ENCODE results near the gene SCYGR7.
A peak's percentile ranks its signal among the peaks of the same experiment; 100 is the strongest.
"Not testable (repeated sequence)": the region's sequence is repeated elsewhere in the genome, so short reads cannot be mapped to it uniquely, and the experiment has no call there.

The SCYGR7 gene, protein sequence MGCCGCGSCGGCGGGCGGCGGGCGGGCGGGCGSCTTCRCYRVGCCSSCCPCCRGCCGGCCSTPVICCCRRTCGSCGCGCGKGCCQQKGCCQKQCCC

DNA sequence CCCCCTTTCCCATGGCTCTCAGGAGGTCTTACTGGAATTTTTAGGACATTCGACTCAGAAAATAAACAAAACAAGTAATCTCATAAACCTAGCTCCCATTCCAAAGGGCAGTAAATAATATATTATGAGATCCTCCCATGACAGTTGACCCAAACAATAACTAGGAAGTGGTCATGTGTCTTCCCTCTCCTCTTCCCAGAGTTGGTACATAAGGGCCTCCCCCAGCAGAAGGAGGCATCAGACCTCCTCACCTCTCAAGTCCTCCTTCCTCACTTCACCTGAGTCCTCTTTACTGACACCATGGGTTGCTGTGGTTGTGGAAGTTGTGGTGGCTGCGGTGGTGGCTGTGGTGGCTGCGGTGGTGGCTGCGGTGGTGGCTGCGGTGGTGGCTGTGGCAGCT lies at the start of gene SCYGR7:
Gene SCYGR7, plus strand, starts transcription at position 301 of the 400 bp plus-strand sequence. Its CDS starts 0 bp downstream, at position 301.
- no peak for DNase-seq

DNA sequence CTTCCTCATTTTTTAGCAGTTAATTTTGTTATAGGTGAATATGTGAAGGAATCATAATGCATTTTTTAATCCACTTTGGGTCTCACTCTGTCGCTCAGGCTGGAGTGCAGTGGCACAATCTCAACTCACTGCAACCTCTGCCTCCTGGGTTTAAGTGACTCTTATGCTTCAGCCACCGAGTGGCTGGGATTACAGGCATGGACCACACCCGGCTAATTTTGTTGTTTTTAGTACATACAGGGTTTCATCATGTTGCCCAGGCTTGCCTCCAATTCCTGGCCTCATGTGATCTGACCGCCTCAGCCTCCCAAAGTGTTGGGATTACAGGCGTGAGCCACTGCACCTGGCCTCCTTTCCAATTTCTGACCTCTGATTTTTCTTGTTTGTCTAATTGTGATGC lies 43.9 kb upstream of the SCYGR7 start:
- no peak for DNase-seq

DNA sequence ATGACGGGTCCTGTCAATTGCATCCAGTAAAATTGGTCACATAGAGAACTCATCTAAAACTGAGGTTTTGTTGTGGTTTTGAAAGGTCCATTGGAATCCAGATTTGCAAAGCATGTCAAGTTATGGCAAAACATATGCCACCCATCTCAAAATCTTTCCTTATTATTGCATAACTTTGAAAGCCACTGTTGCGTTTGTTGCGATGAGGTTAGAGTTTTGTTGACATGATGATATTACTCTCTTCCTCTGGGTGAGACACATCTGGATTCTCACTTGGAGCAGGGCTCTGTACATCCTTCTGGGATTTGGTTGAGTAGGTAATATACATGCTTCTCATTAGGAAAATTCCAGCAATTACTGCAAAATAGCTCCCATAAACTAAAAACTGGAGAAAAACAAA lies 40.9 kb upstream of the SCYGR7 start:
- DNase-seq, result no peak

DNA sequence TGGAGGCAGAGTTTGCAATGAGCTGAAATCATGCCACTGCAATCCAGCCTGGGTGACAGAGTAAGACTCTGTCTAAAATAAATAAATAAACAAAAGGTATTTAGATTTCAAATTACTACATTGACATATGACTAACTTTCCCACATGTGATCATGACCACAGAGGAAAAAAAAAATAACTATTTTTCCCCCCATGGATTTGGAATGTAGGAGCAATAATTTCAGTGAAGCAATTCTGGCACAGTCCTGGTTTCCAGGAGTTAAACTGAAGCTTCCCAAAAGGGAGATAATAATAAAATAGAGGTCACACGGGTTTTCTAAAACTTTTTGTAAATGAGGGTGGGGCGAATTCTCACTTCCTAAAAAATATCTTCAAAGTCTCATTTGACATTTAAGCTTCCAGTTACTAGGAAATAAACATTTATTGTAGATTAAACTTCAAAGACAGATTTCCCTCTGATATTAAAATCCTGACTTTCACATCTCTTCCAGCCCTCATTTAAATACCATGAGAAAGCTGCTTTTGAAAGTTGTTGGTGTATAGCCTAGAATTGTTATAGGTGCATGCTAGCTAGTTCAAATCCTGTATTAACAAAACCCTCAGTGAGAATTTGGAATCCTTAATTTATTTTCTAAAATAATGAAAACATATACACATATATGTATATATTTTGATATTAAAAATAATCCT lies 31.0 kb upstream of the SCYGR7 start:
- DNase-seq, result no peak

DNA sequence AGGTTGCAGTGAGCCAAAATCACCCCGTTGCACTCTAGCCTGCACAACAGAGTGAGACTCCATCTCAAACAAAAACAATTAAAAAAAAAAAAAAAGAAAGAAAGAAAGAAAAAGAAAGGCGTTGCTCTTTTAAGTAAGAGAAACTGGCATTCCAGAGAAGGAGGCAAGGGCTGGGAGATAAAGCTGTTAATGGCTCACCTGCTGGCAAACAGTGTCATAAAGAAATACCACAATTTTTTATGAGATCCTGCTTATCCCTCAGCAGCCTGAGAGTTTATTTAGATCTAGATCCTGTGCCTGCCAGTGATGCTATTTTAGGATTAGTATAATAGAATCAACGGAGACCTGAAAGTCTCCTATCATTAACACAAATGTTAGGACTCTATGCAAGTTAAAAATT lies 26.6 kb upstream of the SCYGR7 start:
- no peak for DNase-seq

DNA sequence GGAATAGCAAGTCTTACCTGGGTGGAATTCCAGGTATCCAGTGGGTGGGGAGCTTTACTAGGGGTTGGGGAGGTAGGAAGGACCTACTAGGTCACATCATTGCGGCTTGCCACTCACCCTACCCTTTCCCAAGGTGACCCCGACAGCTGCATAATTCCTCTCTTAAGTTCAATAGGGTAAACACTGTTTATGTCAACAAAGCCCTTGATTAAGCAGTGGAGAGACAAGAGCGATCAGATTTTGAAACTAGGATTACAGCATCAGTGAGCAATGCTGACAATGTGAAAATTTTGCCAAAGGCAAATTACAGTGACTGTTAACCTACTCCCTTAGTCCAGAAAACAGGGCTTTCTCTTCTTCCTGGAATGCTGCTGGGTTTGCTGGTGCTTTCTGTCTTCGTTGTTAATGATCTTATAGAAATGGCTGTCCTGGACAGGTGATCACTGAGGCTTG lies 24.8 kb upstream of the SCYGR7 start:
- no peak for DNase-seq

DNA sequence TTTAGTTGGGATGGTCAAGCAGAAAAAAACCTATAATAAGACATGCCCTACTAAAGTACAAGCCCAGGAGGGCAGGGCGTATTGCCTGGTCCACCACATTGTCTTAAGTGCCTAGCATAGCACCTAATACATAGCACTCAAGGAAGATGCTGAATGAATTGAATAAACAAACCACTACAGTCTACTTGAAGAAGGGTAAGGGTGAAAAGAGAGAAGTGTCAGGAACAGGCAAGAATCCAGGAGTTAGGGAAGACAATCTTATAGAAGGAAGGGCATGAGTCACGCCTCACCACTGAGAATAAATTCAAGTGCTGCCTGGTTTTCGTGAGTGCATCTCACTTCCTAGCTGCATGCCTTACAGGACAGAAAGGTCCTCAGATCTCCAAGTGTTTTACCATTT lies 24.2 kb upstream of the SCYGR7 start:
- no peak for DNase-seq

DNA sequence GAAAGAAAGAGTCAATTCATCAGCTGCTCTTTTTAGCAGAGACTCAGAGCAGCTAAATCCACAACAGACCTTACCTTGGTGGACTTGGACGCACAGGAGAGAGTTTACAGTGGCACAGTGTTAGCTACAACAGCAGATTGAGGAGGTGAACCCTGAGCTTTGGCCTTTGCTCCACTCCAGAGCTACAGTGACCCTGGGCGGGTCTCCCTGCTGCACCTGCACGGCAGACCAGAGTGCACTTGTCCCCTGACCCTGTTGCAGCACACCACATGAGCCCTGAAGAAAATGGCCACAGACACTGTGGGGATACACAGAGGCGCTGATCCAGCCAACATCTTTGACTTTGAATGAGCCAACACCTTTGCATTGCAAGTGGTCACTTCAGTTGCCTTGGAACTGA lies 21.3 kb upstream of the SCYGR7 start:
- DNase-seq, result no peak

DNA sequence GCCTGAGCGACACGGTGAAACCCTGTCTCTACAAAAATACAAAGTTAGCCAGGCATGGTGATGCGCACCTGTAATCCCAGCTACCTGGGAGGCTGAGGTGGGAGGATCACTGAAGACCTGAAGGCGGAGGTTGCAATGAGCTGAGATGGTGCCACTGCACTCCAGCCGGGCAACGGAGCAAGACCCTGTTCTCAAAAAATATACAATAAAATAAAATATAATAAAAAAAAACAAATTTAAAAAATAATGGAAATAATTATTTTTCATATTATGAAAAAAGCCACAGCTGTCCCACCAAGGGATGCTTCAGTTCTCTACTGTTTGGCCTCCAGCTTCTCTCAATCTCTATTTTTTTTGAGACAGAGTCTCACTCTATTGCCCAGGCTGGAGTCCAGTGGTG lies 20.7 kb upstream of the SCYGR7 start:
- no peak for DNase-seq

DNA sequence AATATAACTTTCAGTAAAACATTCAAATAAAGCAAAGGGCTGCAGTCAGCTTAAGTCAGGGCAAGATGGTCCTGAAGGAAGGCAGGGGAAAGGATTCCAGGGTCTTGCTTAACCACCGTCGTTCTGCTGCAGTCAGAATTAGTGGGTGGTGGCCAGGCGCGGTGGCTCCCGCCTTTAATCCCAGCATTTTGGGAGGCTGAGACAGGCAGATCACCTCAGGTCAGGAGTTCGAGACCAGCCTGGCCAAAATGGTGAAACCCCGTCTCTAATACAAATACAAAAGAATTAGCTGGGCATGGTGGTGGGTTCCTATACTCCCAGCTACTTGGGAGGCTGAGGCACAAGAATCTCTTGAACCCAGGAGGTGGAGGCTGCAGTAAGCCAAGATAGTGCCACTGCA lies 17.1 kb upstream of the SCYGR7 start:
- DNase-seq, result no peak

DNA sequence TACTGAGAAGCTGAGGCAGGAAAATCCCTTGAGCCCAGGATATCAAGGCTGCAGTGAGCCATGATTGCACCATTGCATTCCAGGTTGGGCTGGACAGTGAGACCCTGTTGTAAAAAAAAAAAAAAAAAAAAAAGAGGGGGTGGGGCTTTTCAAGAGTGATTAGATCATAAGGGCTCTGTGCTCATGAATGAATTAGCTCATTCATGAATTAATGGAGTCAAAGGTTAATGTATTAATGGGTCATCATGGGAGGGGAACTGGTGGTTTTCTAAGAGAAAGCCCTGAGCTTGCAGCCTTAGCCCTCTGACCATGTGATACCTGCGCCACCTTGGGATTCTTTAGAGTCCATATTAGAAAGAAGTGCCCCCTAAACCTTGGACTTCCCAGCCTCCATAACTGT lies 14.8 kb upstream of the SCYGR7 start:
- no peak for DNase-seq

DNA sequence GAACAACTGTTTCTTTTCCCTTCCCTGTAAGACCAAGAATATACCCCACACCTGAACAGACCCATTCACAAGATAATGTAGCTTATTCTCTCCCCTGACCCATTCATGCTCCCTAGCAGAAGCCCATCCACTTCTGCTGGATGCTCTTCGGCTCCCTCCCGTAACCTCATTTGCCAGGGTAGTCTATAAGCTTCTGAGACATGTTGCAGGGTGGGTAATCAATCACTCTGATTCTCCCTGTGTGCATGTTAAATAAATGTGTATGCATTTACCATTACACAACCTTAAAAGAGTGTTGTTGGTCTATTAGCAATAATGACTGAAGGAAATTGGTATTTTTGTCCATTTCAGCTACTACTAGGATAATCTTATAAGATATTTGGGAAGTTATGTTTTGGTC lies 11.6 kb upstream of the SCYGR7 start:
- DNase-seq, result no peak

DNA sequence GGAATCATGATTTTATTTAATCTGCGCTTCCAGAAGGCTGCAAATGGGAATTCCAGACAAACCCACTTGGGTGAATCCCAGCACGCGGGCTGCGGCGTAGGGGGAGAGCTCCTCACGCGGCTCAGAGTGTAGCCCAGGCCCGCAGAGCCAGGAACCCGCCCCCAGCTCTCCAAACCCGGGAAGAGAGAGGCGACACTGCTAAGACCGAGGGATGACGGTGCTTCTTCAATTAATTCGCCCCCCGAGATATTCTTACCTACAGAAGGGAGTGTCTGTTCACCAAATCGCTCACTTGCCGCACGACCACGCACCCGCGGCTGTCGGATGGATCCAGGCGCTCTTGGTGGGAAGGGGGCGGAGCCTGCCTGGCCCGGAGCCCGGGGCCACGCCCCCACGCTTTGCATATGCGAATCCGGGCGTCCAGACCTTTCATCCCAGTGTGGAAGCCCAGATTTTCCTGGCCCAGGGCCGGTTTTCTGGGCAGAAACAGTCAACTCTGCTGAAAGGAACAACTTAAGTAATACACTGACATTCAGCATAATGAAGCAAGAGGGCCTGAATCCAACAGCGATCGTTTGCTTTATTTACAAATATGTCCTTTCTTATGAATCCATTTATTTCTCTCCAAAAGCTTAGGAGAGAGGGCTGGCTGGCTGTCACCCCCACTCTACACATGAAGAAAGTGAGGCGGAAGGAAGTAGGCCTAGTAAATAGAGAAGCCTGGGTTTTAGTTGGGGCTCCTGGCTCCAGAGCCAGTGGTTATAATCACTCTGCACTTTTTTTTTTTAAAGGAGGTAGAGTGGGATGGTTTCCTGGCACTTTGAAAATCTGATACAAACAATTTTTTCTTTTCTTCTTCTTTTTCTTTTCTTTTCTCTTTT lies 10.2 kb upstream of the SCYGR7 start, which contains the start of gene SLC19A3:
Gene SLC19A3, minus strand, starts transcription at position 342 of the 881 bp plus-strand sequence. CDS start 15,710 bp downstream, outside the sequence.
- DNase-seq, result peak; percentile 96

DNA sequence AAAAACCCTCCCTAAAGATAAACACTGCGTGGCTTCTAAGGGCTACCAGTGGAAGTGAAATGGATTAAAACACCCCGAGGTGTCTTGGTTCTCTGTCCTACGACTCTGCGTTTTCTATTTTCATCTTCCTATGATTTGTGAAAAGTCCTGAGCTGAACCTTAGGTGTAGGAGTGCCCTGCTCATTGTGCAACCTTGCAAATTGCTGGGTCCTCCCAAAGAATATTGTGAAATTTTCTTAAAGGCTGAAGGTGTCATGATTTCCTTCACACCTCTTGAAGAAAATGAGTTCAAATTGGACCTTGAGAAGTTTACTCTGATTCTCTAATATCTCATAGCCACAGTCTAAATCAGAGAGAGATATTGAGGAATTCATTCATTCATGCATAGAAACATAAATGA lies 8.5 kb upstream of the SCYGR7 start:
- no peak for DNase-seq

DNA sequence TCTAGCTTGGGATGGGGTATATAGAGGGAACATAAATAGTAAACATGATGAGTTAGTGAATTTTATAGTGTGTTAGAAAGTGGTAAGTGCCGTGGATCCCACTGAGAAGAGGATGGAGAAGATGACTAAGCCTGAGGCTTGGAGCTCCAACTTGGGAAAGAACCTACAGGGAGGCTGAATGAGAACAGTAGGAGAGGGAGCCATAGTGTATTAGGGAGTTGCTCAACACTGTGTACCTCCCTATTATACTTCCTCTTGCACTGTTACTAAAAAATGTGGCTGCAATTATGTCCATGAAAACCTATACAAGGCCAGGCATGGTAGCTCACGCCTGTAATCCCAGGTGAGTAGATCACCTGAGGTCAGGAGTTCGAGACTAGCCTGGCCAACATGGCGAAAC lies 7.5 kb upstream of the SCYGR7 start:
- no peak for DNase-seq

DNA sequence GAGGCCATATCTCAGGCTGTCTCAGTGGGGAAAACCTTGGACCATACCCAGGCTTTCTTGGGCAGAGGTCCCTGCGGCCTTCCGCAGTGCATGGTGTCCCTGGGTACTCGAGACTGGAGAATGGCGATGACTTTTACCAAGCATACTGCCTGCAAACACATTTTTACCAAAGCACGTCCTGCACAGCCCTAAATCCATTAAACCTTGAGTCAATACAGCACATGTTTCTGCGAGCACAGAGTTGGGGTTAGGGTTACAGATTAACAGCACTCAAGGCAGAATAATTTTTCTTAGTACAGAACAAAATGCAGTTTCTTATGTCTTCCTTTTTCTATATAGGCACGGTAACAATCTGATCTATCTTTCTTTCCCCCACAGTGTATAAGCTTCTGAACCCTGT lies 5.3 kb upstream of the SCYGR7 start:
- DNase-seq, result not testable (repeated sequence)

DNA sequence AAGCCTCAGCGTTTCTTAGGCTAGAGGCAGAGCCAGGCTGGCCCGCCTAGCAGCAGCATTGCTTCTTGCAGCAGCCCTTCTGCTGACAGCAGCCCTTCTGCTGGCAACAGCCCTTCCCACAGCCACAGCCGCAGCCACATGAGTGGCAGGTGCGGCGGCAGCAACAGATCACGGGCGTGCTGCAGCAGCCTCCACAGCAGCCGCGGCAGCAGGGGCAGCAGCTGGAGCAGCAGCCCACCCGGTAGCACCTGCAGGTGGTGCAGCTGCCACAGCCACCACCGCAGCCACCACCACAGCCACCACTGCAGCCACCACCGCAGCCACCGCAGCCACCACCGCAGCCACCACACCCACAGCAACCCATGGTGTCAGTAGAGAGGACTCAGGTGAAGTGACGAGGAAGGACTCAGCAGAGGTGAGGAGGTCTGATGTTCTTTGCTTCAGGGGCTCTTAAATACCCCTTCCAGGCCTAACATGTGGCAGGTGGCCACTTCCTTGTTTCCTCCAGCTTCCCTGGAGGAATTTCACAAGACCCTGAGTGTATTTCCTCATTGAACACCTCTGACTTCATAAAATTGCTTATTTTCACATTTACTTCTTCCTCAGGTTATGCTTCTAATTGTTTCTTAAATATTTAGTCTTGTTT lies 3.6 kb upstream of the SCYGR7 start, which contains the start of gene SCYGR6:
Gene SCYGR6, minus strand, starts transcription at position 364 of the 646 bp plus-strand sequence. Its CDS starts 0 bp downstream, at position 364.
- DNase-seq, result no peak

DNA sequence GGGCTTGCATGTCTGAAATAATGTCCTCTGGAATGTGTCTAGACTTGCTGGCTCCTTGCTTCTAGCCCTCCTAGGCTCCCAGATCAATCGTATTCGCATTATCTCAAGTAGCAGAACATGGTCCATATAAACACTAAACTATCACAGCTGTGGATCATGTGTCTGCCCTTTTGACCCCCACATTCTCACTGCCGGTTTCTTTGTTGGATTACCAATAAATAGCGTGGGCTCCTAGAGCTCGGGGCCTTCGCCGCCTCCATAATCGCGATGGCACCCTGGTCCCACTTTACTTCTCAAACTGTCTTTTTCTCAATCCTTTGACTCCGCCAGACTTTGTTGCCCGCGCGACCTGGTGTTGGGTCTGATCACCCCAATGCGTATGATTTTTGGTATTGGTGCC lies 11.2 kb downstream of the SCYGR7 start:
- DNase-seq, result no peak

DNA sequence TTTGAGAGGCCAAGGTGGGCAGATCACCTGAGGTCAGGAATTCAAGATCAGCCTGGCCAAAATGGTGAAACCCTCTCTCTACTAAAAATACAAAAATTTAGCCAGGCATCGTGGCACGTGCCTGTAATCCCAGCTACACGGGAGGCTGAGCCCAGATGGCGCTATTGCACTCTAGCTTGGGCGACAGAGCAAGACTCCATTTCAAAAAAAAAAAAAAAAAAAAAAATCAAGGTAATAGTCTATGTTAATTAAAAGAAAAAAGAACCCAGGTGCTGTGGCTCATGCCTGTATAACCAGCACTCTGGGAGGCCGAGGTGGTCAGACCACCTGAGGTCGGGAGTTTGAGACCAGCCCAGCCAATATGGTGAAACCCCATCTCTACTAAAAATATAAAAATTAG lies 12.6 kb downstream of the SCYGR7 start:
- DNase-seq, result not testable (repeated sequence)

DNA sequence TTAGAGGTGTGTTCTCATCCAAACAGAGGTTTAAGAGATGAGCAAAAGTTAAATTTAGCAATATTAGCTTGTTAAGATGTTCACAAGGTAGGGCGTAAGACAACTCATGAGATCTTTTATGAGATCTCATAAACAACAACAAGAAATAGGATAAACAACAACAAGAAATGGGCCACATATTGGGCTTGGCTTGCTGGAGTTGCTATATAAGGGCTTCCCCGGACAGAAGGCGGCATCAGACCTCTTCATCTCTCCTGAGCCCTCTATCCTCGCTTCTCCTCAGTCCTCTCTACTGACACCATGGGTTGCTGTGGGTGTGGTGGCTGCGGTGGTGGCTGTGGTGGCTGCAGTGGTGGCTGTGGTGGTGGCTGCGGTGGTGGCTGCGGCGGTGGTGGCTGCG lies 17.5 kb downstream of the SCYGR7 start, which contains the start of gene SCYGR8:
Gene SCYGR8, plus strand, starts transcription at position 301 of the 400 bp plus-strand sequence. Its CDS starts 0 bp downstream, at position 301.
- no peak for DNase-seq

DNA sequence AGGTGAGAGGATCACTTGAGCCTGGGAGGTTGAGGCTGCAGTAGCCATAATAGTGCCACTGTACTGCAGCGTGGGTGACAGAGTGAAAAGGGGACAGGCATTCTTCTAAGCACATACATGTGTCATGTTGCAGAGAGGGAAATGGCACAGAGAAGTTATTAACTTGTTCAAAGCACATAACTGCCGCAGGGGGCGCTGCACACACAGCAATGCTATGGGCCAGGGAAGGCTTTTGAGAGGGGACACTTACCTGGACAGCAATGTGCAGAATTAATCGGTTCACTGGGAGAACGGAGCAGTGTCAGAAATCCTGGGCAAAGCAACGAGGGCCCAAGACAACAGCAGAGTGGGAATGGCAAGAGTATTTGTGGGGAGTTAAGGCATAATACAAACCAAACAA lies 19.9 kb downstream of the SCYGR7 start:
- no peak for DNase-seq

DNA sequence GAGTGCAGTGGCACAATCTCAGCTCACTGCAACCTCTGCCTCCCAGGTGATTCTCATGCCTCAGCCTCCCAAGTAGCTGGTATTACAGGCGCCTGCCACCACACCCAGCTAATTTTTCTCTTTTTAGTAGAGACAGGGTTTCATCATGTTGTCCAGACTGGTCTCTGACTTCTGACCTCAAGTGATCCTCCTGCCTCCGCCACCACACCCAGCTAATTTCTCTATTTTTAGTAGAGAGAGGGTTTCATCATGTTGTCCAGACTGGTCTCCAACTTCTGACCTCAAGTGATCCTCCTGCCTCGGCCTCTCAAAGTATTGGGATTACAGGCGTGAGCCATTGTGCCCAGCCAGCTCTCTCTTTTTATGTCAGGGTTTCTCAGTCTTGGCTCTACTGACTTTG lies 28.1 kb downstream of the SCYGR7 start:
- not testable (repeated sequence) for DNase-seq

Data from right hindlimb (tissue), 1 donor.